Measurements from ENCODE around the gene IL1RAPL1. TPM values are rescaled to one million over a fixed set of nuclear protein-coding genes. Genes with fewer than 3 reads are reported as not detected.

IL1RAPL1 gene
- total and polyA plus RNA-seq, 9 of the 15 experiments (the other 6 are each of a cell fraction or from before 2014, with no cell fraction given), result 0.04 to 0.07 (median 0.04) TPM; not detected in 6

- ChIA-PET POLR2A (no interaction called here), CTCF (ENCODE audit: low intra/inter-chr PET ratio) (no interaction called here)
- no peak overlapping the region for H3K9ac ChIP-seq (ENCODE audit: insufficient read depth in 1 of 2, low read depth in 2 of 2, low read length in 2 of 2)
- FAIRE-seq (no peak), ATAC-seq (no peak), DNase-seq (ENCODE audit: extremely low read depth in 1 of 4, low spot score in 3 of 4) (no peak)
- in situ Hi-C loops (cut with MboI) (no loop called here), intact Hi-C loops (cut with micrococcal nuclease) (no loop called here)
- H3K4me2 ChIP-seq (ENCODE audit: insufficient read depth, low read length), result no peak overlapping the region
- H3K27ac ChIP-seq (ENCODE audit: extremely low read depth, low read depth, low read length), result no peak overlapping the region
- H2AFZ ChIP-seq (ENCODE audit: low read depth, low read length), result no peak overlapping the region
- H3K27me3 ChIP-seq (ENCODE audit: control insufficient read depth in 2 of 2, insufficient read depth in 2 of 2, low read length in 2 of 2), result no peaks in the 10 kb centered on the region
- no TSS peak for BruUV-seq (replicated peaks)
- no peaks in the 10 kb centered on the region for H3K9me1 ChIP-seq (ENCODE audit: control insufficient read depth, insufficient read depth, low read length)
- no peaks in the 10 kb centered on the region for H4K20me1 ChIP-seq (replicated peaks; ENCODE audit: control insufficient read depth, insufficient read depth, low read length)
- no peaks in the 10 kb centered on the region for H3K9me3 ChIP-seq (replicated peaks; ENCODE audit: control insufficient read depth, insufficient read depth, low read depth, low read length)
- TF ChIP-seq RAD21 (CRISPR knock-in tag; conservative IDR thresholded peaks at IDR 0.05 in 1 of 2, IDR thresholded peaks at IDR 0.05 in 1 of 2) (no peak), TAF15 (IDR thresholded peaks at IDR 0.05; ENCODE audit: low read depth, low read length) (no peak), HNRNPK (IDR thresholded peaks at IDR 0.05; ENCODE audit: low read depth, low read length, poor library complexity, severe bottlenecking) (no peak), XRCC5 (IDR thresholded peaks at IDR 0.05; ENCODE audit: low read depth, low read length) (no peak), PREB (CRISPR knock-in tag; IDR thresholded peaks at IDR 0.05) (no peak), CBFA2T2 (conservative IDR thresholded peaks at IDR 0.05) (no peak), SMARCE1 (IDR thresholded peaks at IDR 0.05) (no peak), PML (IDR thresholded peaks at IDR 0.05; ENCODE audit: low read length) (no peak), JUND (IDR thresholded peaks at IDR 0.05; ENCODE audit: borderline replicate concordance, low read depth, low read length) (no peak), JUND (tag; IDR thresholded peaks at IDR 0.05; ENCODE audit: borderline replicate concordance, low read depth, low read length) (no peak), DPF2 (IDR thresholded peaks at IDR 0.05) (no peak), ZNF445 (CRISPR knock-in tag; IDR thresholded peaks at IDR 0.05; ENCODE audit: low read depth) (no peak), BCOR (IDR thresholded peaks at IDR 0.05) (no peak), SNRNP70 (optimal IDR thresholded peaks at IDR 0.05; ENCODE audit: low read depth, low read length) (no peak), KDM2B (CRISPR knock-in tag; IDR thresholded peaks at IDR 0.05) (no peak), GABPA (tag; conservative IDR thresholded peaks at IDR 0.05; ENCODE audit: low read depth) (no peak)
- no peaks in the 10 kb centered on the region for H3K79me2 ChIP-seq (ENCODE audit: control insufficient read depth, insufficient read depth, low read length)
- no peaks in the 10 kb centered on the region for H3K4me1 ChIP-seq (replicated peaks in 1 of 2; ENCODE audit: control insufficient read depth in 2 of 2, insufficient read depth in 2 of 2, low read length in 2 of 2)
- no peaks in the 10 kb centered on the region for H3K36me3 ChIP-seq (ENCODE audit: control insufficient read depth, insufficient read depth, low read length)
- H3K4me3 ChIP-seq, result no peak overlapping the region
These were observed 292.9 kb downstream of the IL1RAPL1 start for GRCh38 chrX:28880136-28880535.

Data from K562 (cell line).